Activated CD4-positive, alpha-beta T cell treated with anti-CD3 and anti-CD28 coated beads, Interleukin-2, Interleukin-6, amounts not matched to agents 100 ng/mL and 50 ng/mL, durations not matched to agents 16 hours and 8 hours (primary cell): ENCODE measurements around the gene RILP.

Experiments used
- DNase-seq: peaks from one replicate; pipeline ENCODE4 v3.0.0-alpha.2; 2020

RILP gene

DNA sequence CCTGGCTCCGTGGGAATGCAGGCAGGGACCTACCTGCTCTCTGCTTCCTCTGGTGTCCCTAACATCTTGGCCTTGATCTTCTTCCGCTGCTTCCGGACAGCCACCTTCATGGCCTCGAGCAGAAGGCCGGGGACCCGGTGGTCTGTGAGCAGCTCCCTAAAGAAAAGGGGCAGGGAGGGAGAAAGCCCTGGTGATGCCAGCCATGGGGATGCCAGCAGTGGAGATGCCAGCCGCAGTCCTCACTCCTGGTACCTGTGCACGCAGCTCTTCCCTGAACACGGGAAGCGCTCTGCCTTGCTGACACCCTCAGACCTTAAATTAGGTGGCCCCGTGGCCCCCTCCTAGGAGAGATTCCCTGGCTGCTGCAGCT is 1.9 kb downstream of the RILP start:
- no peak for DNase-seq

- DNase-seq = no peak
Measured at GRCh38 chr17:1646199-1646875, 3.3 kb downstream of the RILP start.

DNA sequence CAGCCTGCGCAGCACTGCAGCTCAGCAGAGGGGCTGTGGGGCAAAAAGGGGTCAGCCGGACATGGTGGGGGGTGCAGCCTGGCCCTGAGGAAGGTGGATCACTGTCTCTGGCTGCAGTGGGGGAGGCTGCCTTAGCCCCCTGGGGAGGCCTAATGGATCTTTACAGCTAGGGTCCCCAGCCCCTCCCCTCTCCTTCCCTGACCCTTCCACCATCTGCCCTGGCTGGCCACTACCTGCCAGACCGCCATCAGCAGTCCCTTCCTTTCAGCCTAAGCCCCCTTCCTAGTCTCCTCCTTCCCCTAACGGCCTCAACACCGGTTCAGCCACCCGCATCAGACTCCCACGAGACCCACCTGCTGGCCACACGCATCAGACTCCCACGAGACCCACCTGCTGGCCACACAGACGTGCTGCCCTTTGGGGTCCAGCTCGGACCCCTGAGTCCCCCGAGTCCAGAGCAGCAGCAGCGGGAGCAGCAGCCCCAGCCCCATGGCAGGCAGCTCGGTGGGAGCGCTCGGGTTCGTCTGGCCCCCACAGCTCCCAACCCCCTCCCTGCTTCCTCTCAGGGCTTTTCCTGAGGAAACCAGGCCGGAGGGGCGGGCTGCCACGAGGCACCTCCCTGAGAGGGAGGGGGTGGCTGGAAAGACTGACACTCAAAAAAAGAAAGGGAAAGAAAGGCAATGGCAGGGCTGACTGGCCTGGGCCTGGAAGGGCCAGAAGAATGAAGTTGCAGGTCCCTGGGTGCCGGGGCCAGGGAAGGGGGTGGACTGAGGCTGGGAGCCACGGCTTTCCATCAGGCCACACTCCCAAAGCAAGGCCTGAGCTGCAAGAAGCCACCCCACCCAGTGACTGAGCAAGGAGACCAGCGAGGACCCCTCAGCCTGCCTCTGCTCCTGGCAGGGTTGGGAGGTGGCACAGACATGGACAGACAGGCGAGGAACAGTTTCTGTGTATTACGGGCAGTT is 4.2 kb downstream of the RILP start, which contains the start of gene SCARF1:
TSS of gene SCARF1 (minus strand) at position 526 of the 965 bp plus-strand sequence. CDS start at position 491, 35 bp downstream.
- DNase-seq = no peak

DNA sequence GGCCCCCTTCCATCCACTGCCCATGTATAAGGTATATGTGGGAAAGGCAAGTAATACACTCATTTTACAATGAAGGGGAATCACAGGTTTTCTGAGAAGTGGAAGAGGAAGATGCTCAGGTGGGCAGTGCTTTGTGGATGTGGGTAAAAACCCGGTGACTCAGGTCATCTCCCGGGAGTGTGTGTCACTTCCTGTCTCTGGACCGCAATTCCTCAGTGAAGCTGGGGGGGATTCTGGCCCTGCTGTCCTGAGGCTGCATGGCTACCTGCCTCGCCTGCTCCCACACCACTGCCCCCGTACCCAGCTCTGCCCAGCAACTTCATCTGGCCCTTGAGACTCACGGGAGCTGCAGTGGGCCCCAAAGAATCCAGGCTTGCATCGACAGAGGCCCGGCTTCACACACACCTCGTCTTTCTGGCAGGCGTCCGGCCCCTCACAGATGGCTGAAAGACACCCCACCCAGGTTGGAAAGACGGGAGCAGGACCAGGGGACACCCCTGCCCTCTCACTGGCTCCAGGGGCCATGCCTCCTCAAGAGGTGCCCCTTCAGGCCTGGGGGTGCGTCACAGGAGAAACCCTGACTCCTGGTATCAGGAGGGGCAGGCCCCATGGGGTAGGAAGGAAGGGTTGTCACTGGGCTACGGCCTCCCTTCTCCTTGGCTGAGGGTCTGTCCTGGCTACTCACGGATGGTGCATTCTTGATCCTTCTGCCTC is 5.0 kb downstream of the RILP start:
- DNase-seq = peak; percentile 63

GRCh38 chr17:1643999-1644492 is 5.6 kb downstream of the RILP start:
- no peak for DNase-seq

GRCh38 chr17:1643293-1643998 is 6.2 kb downstream of the RILP start:
- peak; percentile 27 for DNase-seq

- no peak for DNase-seq
Measured at GRCh38 chr17:1641065-1641403, 8.6 kb downstream of the RILP start.

GRCh38 chr17:1640329-1641064 is 9.2 kb downstream of the RILP start:
- DNase-seq = no peak

DNA sequence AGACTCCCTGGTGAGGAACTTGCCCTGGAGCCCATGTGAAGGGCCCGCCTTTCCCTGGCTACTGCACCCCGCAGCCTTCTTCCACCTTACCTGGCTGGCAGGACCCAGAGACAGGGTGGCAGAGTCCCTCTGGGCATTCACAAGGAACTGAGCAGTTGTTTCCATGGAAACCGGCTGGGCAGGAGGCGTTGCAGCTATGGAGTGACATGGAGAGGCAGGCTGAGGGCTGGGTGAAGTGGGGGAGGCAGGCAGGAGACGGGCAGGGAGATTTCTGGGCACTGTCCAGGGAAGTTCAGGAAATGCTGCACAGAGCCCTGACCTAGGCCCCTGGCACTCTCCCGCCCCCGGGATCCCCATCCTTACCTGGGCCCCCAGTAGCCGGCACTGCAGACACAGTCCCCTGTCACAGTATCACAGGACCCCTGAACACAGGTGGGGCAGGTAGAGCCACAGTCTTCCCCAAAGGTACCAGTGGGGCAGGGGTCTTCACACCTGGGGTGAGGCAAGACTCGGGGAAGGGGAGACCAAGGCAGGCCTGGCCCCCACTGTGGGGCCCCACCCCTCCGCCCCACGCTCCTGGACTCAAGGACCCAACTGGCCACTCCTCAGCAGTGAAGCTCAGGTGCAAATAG is 10.0 kb downstream of the RILP start:
- no peak for DNase-seq

- no peak for DNase-seq
Measured at GRCh38 chr17:1638624-1639300, 10.9 kb downstream of the RILP start.

DNA sequence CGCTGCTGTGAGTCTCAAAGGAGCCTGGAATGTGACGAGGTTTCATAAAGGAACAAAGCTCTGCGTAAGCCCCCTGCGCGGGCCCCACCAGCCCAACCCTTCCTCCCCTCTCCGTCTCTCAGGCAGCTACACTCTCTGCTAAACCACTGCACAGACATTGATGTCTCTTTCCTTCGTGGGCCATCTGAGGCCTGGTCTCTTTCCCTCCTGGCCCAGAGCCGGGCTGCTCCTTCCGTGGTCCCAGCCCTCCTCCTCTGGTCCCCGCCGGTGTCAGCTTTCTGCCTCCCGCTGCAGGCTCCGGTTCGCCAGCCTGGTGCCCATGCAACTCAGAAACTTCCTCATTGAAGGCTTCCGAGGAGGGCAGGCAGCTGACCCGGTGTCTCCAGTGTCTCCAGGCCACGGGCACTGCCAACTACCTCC is 11.5 kb downstream of the RILP start:
- no peak for DNase-seq

- no peak for DNase-seq
Measured at GRCh38 chr17:1636732-1637285, 12.9 kb downstream of the RILP start.

GRCh38 chr17:1635675-1636465 is 13.8 kb downstream of the RILP start:
- no peak for DNase-seq

DNA sequence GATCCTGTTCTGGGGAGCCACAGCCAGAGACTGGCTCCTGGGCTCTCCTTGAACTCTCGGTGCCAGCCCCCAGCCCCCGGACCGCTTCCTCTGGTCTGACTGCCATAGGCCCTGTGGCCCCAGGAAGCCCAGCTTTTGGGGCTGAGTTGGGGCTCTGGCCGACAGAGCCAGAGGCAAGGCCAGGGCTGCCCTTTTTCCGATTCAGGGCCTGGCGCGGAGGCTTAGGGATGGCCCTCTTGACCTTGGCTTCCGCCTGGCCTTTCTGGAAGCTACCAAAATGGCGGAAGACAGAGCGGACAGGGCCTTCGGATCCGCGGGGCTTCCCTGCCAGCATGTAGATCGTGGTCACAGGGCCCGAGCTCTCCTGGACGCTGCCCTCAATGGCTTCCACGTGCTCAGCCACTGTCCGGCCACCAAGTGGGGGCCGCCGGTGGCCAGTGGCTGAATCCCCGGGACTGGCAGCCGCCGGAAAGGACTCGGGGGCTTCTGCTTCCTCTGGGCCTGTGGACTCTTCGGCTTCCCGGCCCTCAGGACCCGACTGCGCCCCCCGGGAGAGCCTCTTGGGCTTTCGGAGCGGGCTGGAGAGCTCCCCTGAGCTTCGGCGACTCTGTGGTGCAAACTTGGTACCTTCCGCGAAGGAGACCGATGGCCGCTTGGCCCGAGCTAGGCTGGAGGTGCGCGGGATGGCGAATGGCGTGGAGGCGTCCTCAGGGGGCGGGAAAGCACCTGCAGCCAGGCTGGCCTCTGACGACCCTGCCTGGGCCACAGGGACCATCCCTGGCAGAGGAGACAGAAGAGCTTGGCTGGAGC is 14.6 kb downstream of the RILP start:
- no peak for DNase-seq

DNA sequence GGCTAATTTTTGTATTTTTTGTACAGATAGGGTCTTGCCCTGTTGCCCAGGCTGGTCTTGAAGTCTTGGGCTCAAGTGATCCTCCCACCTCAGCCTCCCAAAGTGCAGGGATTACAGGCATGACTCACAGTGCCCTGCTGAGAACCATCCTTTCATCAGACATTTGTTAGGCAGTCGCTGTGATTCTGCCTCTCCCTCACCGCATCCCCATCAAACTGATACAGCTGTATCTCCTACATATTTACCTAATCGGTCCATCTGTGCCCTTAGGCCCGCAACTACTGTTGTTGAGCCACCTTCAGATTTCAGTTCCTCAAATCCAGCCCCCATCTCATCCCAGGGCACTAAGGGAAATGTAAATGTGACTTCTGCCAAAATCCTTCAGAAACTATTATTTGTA is 19.0 kb downstream of the RILP start:
- no peak for DNase-seq

DNA sequence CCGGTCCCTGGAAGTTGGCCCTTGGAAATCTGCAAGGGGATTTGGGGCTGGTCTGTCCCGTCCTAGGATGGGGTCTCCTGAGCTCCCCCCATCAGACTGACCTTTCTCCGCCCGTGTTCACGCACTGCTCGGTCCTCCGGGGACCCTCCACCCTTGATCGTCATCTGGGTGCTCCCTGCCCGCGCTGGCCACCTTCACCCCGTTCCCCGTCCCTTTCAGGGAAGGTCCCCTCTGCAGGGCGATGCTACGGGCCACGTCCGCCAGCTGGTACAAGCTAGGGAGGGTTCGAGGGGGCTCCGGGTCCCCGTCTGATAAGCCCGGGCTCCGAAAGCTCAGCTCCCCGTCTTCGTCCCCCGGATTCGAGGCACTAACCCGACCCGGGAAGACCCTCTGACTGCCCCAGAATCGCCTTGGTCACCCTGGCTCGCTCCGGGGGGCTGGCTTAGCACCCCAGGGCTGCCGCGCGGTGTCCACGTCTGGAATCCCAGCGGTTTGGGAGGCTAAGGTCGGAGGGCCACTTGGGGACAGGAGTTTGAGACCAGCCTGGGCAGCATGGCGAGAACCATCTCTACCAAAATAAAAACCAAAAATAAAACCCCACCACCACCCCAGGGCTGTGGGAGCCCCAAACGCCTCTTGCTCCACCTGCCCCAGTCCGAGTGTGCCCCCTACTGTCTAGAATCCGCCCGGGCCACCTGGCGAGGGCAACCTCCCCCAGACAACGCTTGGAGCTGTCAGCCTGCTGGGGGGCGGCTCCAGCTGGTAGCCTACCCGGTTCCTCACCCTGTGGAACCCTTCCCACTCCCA is 20.0 kb downstream of the RILP start:
- peak; percentile 85 for DNase-seq

DNA sequence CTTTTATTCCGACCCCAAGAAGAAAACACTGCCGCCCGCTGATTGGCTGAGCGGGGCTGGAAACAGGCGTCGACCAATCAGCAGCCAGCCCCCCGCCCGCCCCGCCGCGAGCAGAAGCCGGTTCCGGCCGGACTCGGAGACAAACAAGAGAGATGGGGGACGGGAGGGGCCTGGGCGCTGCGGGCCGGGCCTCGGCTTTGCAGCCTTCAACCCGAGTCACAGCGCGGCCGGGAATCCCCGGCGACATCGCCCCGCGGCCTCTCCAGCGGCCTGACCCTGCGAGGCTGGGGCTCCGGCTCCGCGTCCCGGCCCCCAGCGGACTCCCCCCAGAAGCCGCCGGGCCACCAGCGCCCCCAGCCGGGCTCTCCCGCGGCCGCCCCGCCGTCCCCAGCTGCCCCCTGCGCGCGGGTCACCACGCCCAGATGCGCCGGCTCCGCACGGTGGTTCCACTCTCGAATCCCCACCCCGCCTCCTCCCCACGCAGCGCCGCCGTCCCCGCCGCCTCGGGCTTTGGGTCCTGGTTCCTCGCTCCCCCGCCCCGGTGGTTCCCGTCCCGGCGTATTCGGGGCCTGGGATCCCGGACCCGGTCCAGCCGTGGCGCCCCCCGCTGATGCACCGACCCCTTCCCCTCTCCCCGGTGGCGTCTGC is 20.7 kb downstream of the RILP start:
- peak; percentile 94 for DNase-seq
